A549 (cell line): ENCODE data around the gene EFNA5. TPM values are rescaled to one million over a fixed set of nuclear protein-coding genes. Genes with fewer than 3 reads are reported as not detected.

Experiments
- ATAC-seq, 2 experiments: fragments of 200-7000 bp in 1 of 2; fragments of >200 bp in 1 of 2; cut with Nextera tagmentation in 1 of 2; cut with Tn5 transposase in 1 of 2; 3 replicates each; pipeline versions ENCODE4 v1.8.0 to v1.9.1; 2018 to 2020; ENCODE audit warnings: mild to moderate bottlenecking in 1 of 2, moderate library complexity in 1 of 2
- CTCF ChIA-PET: fragments of 300-600 bp; sonication (Branson Sonifier 250); formaldehyde crosslinking; extraction: SDS; loops from one replicate; lab custom pipeline; 2021; ENCODE audit warnings: antibody characterized with exemption, inconsistent platforms; lab: Yijun Ruan, JAX
- POLR2A ChIA-PET: fragments of 350-600 bp; formaldehyde crosslinking; extraction: SDS; loops from one replicate; lab custom pipeline; 2021; ENCODE audit warnings: antibody characterized with exemption, inconsistent platforms; lab: Yijun Ruan, JAX
- DNase-seq, 2 experiments: peaks; one replicate each; pipeline versions ENCODE4 v3.0.0 to v3.0.0-alpha.2; 2011 to 2016; ENCODE audit warnings: low read depth in 1 of 2, low spot score in 1 of 2
- FAIRE-seq: peaks from 2 replicates; lab custom pipeline; 2011; peaks lifted over from hg19 to GRCh38; lab: Jason Lieb, UNC
- H3K27ac ChIP-seq, 2 experiments: fragments of >200 bp; sonication (Bioruptor Twin); formaldehyde crosslinking; 3 replicates each; pipeline ENCODE4 v1.5.1; 2016 to 2017
- H3K4me1 ChIP-seq: fragments of >200 bp; sonication (Bioruptor Twin); formaldehyde crosslinking; 3 replicates; pipeline ENCODE4 v1.6.1; 2016
- H3K4me2 ChIP-seq: fragments of >200 bp; sonication (Bioruptor Twin); formaldehyde crosslinking; 3 replicates; pipeline ENCODE4 v1.6.1; 2016
- H3K4me3 ChIP-seq: fragments of >200 bp; sonication (Bioruptor Twin); formaldehyde crosslinking; 3 replicates; pipeline ENCODE4 v1.5.1; 2016
- H3K9me3 ChIP-seq: fragments of >200 bp; sonication (Bioruptor Twin); formaldehyde crosslinking; 3 replicates; pipeline ENCODE4 v1.6.1; 2016
- CTCF ChIP-seq: fragments of >200 bp; sonication (Bioruptor Twin); formaldehyde crosslinking; IDR thresholded peaks from 3 replicates; pipeline ENCODE4 v1.5.1; 2016
- E2F6 ChIP-seq: IDR thresholded peaks from 2 replicates; pipeline ENCODE4 v1.6.1; 2012; ENCODE audit warnings: low read depth, borderline replicate concordance
- EHMT2 ChIP-seq: fragments of 200-600 bp; sonication (generic); IDR thresholded peaks from 2 replicates; pipeline ENCODE4 v1.6.1; 2016; ENCODE audit warnings: antibody characterized with exemption, low read depth, mild to moderate bottlenecking, moderate library complexity
- ELK1 ChIP-seq: fragments of 150-350 bp; IDR thresholded peaks from 2 replicates; pipeline ENCODE4 v1.6.1; 2014; ENCODE audit warnings: low read depth, mild to moderate bottlenecking, low read length
- FOXS1 ChIP-seq: fragments of 250-450 bp; sonication (Bioruptor Pico); IDR thresholded peaks from 2 replicates; pipeline ENCODE4 v1.5.0; 2020; ENCODE audit warnings: mild to moderate bottlenecking, moderate library complexity
- JUN ChIP-seq, 2 experiments: fragments of >200 bp; sonication (Bioruptor Twin); formaldehyde crosslinking; IDR thresholded peaks; 2 replicates in 1 of 2; 3 replicates in 1 of 2; pipeline ENCODE4 v1.6.1; 2016 to 2017
- MAFK ChIP-seq: fragments of 450-650 bp; IDR thresholded peaks from 2 replicates; pipeline ENCODE4 v1.6.1; 2014; ENCODE audit not compliant: partially characterized antibody
- MYC ChIP-seq: IDR thresholded peaks from 2 replicates; pipeline ENCODE4 v1.6.1; 2012; ENCODE audit warnings: mild to moderate bottlenecking, inconsistent platforms, low read length, improper control_type of control experiment, borderline replicate concordance
- NPAS2 ChIP-seq: fragments of 250-450 bp; sonication (Bioruptor Pico); IDR thresholded peaks from 2 replicates; pipeline ENCODE4 v1.8.0; 2022; ENCODE audit warnings: mild to moderate bottlenecking, moderate library complexity, borderline replicate concordance
- POLR2A ChIP-seq: IDR thresholded peaks from 2 replicates; pipeline ENCODE4 v1.6.1; 2012; ENCODE audit warnings: mild to moderate bottlenecking, low read length
- RARB ChIP-seq: fragments of 250-450 bp; sonication (Bioruptor Pico); IDR thresholded peaks from 2 replicates; pipeline ENCODE4 v1.8.0; 2021; ENCODE audit warnings: mild to moderate bottlenecking, moderate library complexity
- SMC3 ChIP-seq: fragments of >200 bp; sonication (Bioruptor Twin); formaldehyde crosslinking; IDR thresholded peaks from 3 replicates; pipeline ENCODE4 v1.6.1; 2018; ENCODE audit warnings: inconsistent platforms
- SREBF2 ChIP-seq: fragments of 450-650 bp; IDR thresholded peaks from 2 replicates; pipeline ENCODE4 v1.6.1; 2014; ENCODE audit warnings: mild to moderate bottlenecking, moderate library complexity
- TFCP2L1 ChIP-seq: fragments of 250-450 bp; sonication (Bioruptor Pico); IDR thresholded peaks from 2 replicates; pipeline ENCODE4 v1.5.0; 2021; ENCODE audit warnings: mild to moderate bottlenecking
- ZSCAN20 ChIP-seq: fragments of 250-450 bp; sonication (Bioruptor Pico); IDR thresholded peaks from 2 replicates; pipeline ENCODE4 v1.8.0; 2022; ENCODE audit warnings: mild to moderate bottlenecking, moderate library complexity
- WGBS: methylation state at CpG from one replicate; pipeline ENCODE4 v1.1.6; 2017; ENCODE audit errors: missing lambda C conversion rate; 5-methylcytosine and 5-hydroxymethylcytosine counted together
- polyA plus RNA-seq, 4 experiments: library from polyadenylated mRNA; depleted of rRNA in 3 of 4; stranded (reverse); fragments of >200 nt; fragmentation: RNase III in 1 of 4; extraction: RNeasy Plus Mini Kit Qiagen cat#74134 plus additional on column Dnase treatment in 1 of 4; gene quantifications; 2 replicates in 3 of 4; 3 replicates in 1 of 4; pipeline ENCODE4 v1.2.3, GENCODE V29; 2011 to 2017

Gene EFNA5
- polyA plus RNA-seq, 2 of the 4 experiments (the other 2 are of a cell fraction), result 8.5 to 20.7 TPM

GRCh38 chr5:107516452-107517184 lies 154.1 kb downstream of the EFNA5 start (continued):
- TF ChIP-seq E2F6 (no peak), POLR2A (no peak), EHMT2 (no peak)

GRCh38 chr5:107515521-107516080 lies 155.1 kb downstream of the EFNA5 start:
- Histone ChIP-seq H3K9me3 (no peaks in the 10 kb centered on the region), H3K4me2 (no peak overlapping the region), H3K4me1 (peaks cover 48% of the 10 kb centered on the region), H3K4me3 (no peak overlapping the region)
- POLR2A ChIA-PET, result no interaction called here
- DNase-seq (no peak), FAIRE-seq (no peak)
- CTCF ChIA-PET, result interaction anchor here (0.6 to 1.6 kb wide), 2 partner anchors 57 to 310 kb away, joined by 3 read pairs; no protein-coding TSS in a partner anchor
- 97% methylated on average over 7 of the region's 7 CpGs for WGBS
- TF ChIP-seq MAFK, result no peak
- TF ChIP-seq, all 56 proteins: peak for 0
- no peak for ATAC-seq
- peak overlapping the region in 1 of 2 experiments; percentile 23; a peak in 1 of 6 replicates for H3K27ac ChIP-seq

- TF ChIP-seq TFCP2L1 (CRISPR knock-in tag) (no peak), MYC (no peak), NPAS2 (CRISPR knock-in tag) (no peak), E2F6 (no peak), JUN (IDR thresholded peaks at IDR 0.05) (no peak), ZSCAN20 (no peak), SREBF2 (no peak), CTCF (no peak), SMC3 (no peak), FOXS1 (CRISPR knock-in tag) (no peak), POLR2A (no peak), ELK1 (no peak), RARB (no peak)
- ChIA-PET POLR2A (no interaction called here), CTCF (no interaction called here)
- Histone ChIP-seq H3K4me2 (peak overlapping the region; percentile 29; the same call in 1 of the 3 replicates), H3K27ac (peak overlapping the region; percentile 33 to 34; a peak in 2 of 6 replicates), H3K4me1 (peaks cover 35% of the 10 kb centered on the region), H3K4me3 (no peak overlapping the region), H3K9me3 (no peaks in the 10 kb centered on the region)
- ATAC-seq, result no peak
- DNase-seq, result no peak
- FAIRE-seq, result no peak
- WGBS, result 51% methylated on average over 2 of the region's 2 CpGs
These were observed 156.4 kb downstream of the EFNA5 start for GRCh38 chr5:107514305-107514704.
